ENCODE results near the gene KCNC2.

KCNC2 gene

DNA sequence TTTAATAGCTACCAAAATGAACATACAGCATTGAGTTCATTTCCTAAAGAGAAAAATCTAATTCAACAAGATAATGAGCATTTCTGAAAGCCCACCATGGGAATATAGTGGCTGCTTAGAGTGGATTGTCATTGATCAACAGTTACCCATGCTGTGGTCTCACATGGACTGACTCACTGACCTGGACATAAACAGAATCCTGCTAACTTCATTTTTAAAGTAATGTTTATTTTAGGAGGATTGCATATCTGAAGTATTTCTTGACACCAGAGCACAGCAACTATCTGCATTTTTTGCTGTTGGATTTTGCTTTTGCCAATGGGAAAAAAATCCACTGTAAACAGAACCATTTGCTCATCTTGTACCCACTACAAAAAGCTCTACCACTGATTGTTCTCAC, 71.7 kb downstream of the KCNC2 start:
- H3K4me3 ChIP-seq (ENCODE audit: control insufficient read depth in 1 of 7, extremely low read depth in 1 of 7, insufficient read depth in 4 of 7, low read depth in 2 of 7, low read length in 6 of 7), result no peak overlapping the region
- H3K9me3 ChIP-seq (ENCODE audit: control extremely low read depth in 1 of 5, control insufficient read depth in 4 of 5, insufficient read depth in 2 of 5, low read depth in 1 of 5, low read length in 4 of 5), result no peaks in the 10 kb centered on the region
- no peak overlapping the region for H3K27ac ChIP-seq (ENCODE audit: insufficient read depth in 1 of 2, low read depth in 1 of 2, low read length in 2 of 2, poor library complexity in 1 of 2, severe bottlenecking in 2 of 2)
- H3K27me3 ChIP-seq (replicated peaks in 2 of 5; ENCODE audit: control insufficient read depth in 4 of 5, insufficient read depth in 5 of 5, low read length in 4 of 5), result no peaks in the 10 kb centered on the region
- no peaks in the 10 kb centered on the region for H3K4me1 ChIP-seq (ENCODE audit: control extremely low read depth in 1 of 4, control insufficient read depth in 4 of 4, insufficient read depth in 4 of 4, low read length in 3 of 4)
- ChIA-PET POLR2A (no interaction called here), CTCF (no interaction called here)
- DNase-seq, result no peak
- H3K36me3 ChIP-seq (ENCODE audit: control insufficient read depth in 4 of 4, insufficient read depth in 4 of 4, low read length in 3 of 4), result no peaks in the 10 kb centered on the region

GRCh38 chr12:75135026-75135425, 74.6 kb downstream of the KCNC2 start:
- no peaks in the 10 kb centered on the region for H3K9me3 ChIP-seq (ENCODE audit: control extremely low read depth in 1 of 5, control insufficient read depth in 4 of 5, insufficient read depth in 2 of 5, low read depth in 1 of 5, low read length in 4 of 5)
- H3K4me1 ChIP-seq (ENCODE audit: control extremely low read depth in 1 of 4, control insufficient read depth in 4 of 4, insufficient read depth in 4 of 4, low read length in 3 of 4), result no peaks in the 10 kb centered on the region
- H3K36me3 ChIP-seq (ENCODE audit: control insufficient read depth in 4 of 4, insufficient read depth in 4 of 4, low read length in 3 of 4), result no peaks in the 10 kb centered on the region
- ChIA-PET POLR2A (no interaction called here), CTCF (no interaction called here)
- H3K4me3 ChIP-seq (ENCODE audit: control insufficient read depth in 1 of 7, extremely low read depth in 1 of 7, insufficient read depth in 4 of 7, low read depth in 2 of 7, low read length in 6 of 7), result no peak overlapping the region
- DNase-seq, result no peak
- H3K27ac ChIP-seq (ENCODE audit: insufficient read depth in 1 of 2, low read depth in 1 of 2, low read length in 2 of 2, poor library complexity in 1 of 2, severe bottlenecking in 2 of 2), result no peak overlapping the region
- no CpG with 5 or more reads among the region's 1 CpG for WGBS (ENCODE audit: insufficient coverage)
- H3K27me3 ChIP-seq (replicated peaks in 2 of 5; ENCODE audit: control insufficient read depth in 4 of 5, insufficient read depth in 5 of 5, low read length in 4 of 5), result no peaks in the 10 kb centered on the region

DNA sequence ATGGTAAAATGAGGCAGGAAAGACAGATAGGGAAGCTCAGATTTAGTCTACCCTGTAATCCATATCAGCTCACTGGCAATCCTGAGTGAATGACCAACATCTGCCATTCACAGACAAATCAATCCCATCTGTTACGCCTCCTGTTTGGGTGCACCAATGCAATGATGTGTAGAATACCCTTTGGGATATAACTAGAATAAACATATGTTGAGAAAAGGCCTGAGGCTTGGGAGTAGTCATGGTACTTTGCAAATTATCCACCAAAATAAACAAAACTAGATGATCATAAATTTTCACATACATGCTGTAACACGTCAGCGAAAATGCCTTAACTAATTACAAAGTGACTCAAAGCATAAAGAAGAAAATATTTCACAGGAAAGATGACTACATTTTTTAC, 78.8 kb downstream of the KCNC2 start:
- peaks cover 0 to 4% (median 0%) of the 10 kb centered on the region in 5 experiments for H3K27me3 ChIP-seq (replicated peaks in 2 of 5; ENCODE audit: control insufficient read depth in 4 of 5, insufficient read depth in 5 of 5, low read length in 4 of 5)
- H3K36me3 ChIP-seq (ENCODE audit: control insufficient read depth in 4 of 4, insufficient read depth in 4 of 4, low read length in 3 of 4), result no peaks in the 10 kb centered on the region
- ChIA-PET CTCF (no interaction called here), POLR2A (no interaction called here)
- no peaks in the 10 kb centered on the region for H3K4me1 ChIP-seq (ENCODE audit: control extremely low read depth in 1 of 4, control insufficient read depth in 4 of 4, insufficient read depth in 4 of 4, low read length in 3 of 4)
- H3K4me3 ChIP-seq (ENCODE audit: control insufficient read depth in 1 of 7, extremely low read depth in 1 of 7, insufficient read depth in 4 of 7, low read depth in 2 of 7, low read length in 6 of 7), result no peak overlapping the region
- H3K9me3 ChIP-seq (ENCODE audit: control extremely low read depth in 1 of 5, control insufficient read depth in 4 of 5, insufficient read depth in 2 of 5, low read depth in 1 of 5, low read length in 4 of 5), result no peaks in the 10 kb centered on the region
- no peak for DNase-seq
- WGBS (ENCODE audit: insufficient coverage), result 60% methylated on average over 1 of the region's 3 CpGs
- H3K27ac ChIP-seq (ENCODE audit: insufficient read depth in 1 of 2, low read depth in 1 of 2, low read length in 2 of 2, poor library complexity in 1 of 2, severe bottlenecking in 2 of 2), result no peak overlapping the region

DNA sequence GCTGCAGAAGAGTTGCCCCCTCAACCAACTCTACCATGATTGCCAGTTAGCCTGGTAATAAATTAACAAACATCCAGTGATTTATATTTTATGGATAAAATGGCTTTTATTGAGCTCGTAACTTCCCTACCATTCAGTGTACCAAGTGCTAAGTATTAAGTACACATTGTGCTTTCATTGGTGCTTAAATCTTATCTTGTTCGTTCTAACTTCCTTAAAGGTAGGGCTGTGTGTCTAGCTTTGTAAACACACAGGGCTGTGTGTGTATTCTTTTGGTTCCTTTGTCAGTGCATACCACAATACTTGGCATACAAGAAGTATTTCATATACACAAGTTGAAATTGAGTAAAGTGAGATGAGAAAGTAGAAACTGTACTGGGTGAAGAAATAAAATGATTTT, 80.4 kb downstream of the KCNC2 start:
- WGBS (ENCODE audit: insufficient coverage), result no CpG with 5 or more reads among the region's 2 CpGs
- ChIA-PET POLR2A (no interaction called here), CTCF (no interaction called here)
- no peak for DNase-seq
- H3K27ac ChIP-seq (ENCODE audit: insufficient read depth in 1 of 2, low read depth in 1 of 2, low read length in 2 of 2, poor library complexity in 1 of 2, severe bottlenecking in 2 of 2), result no peak overlapping the region
- no peaks in the 10 kb centered on the region for H3K4me1 ChIP-seq (ENCODE audit: control extremely low read depth in 1 of 4, control insufficient read depth in 4 of 4, insufficient read depth in 4 of 4, low read length in 3 of 4)
- H3K9me3 ChIP-seq (ENCODE audit: control extremely low read depth in 1 of 5, control insufficient read depth in 4 of 5, insufficient read depth in 2 of 5, low read depth in 1 of 5, low read length in 4 of 5), result no peaks in the 10 kb centered on the region
- no peaks in the 10 kb centered on the region for H3K36me3 ChIP-seq (ENCODE audit: control insufficient read depth in 4 of 4, insufficient read depth in 4 of 4, low read length in 3 of 4)
- no peak overlapping the region for H3K4me3 ChIP-seq (ENCODE audit: control insufficient read depth in 1 of 7, extremely low read depth in 1 of 7, insufficient read depth in 4 of 7, low read depth in 2 of 7, low read length in 6 of 7)
- peaks cover 0 to 4% (median 0%) of the 10 kb centered on the region in 5 experiments for H3K27me3 ChIP-seq (replicated peaks in 2 of 5; ENCODE audit: control insufficient read depth in 4 of 5, insufficient read depth in 5 of 5, low read length in 4 of 5)

DNA sequence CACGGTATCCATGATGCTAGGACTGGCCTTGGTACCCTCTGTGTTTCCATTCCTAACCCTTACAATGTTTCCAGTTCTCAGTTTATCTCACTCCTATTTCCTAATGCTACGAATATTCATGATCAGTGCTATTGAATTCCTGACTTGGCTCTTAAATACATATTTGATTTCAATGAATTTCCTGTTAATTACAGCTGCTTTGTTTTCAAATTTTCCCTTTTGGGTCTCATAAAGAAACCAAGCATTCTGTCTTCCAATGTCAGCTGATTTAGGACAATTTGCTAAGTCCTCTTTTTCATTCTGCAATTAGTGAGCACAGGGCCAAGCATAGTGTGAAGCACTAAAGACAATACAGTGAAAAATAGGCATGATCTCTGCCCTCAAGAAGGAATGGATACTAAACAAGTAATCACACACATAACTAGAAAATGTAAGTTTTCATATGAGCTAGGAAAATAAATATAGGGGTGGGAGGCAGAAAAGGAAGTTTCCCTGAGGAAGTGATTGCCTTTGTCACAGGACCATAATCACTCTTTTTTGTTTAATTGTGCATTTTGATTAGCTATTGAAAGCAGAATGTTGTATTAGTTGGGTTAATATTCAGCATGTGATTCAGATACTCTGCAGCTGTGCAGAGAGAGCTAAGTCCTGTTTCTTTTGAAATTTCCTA, 88.5 kb downstream of the KCNC2 start:
- no peak overlapping the region for H3K4me3 ChIP-seq (ENCODE audit: control insufficient read depth in 1 of 7, extremely low read depth in 1 of 7, insufficient read depth in 4 of 7, low read depth in 2 of 7, low read length in 6 of 7)
- no peak for DNase-seq
- H3K4me1 ChIP-seq (ENCODE audit: control extremely low read depth in 1 of 4, control insufficient read depth in 4 of 4, insufficient read depth in 4 of 4, low read length in 3 of 4), result no peaks in the 10 kb centered on the region
- H3K27me3 ChIP-seq (replicated peaks in 2 of 5; ENCODE audit: control insufficient read depth in 4 of 5, insufficient read depth in 5 of 5, low read length in 4 of 5), result peaks cover 0 to 5% (median 0%) of the 10 kb centered on the region in 5 experiments
- CTCF ChIA-PET, result no interaction called here
- no peaks in the 10 kb centered on the region for H3K36me3 ChIP-seq (ENCODE audit: control insufficient read depth in 4 of 4, insufficient read depth in 4 of 4, low read length in 3 of 4)
- H3K9me3 ChIP-seq (ENCODE audit: control extremely low read depth in 1 of 5, control insufficient read depth in 4 of 5, insufficient read depth in 2 of 5, low read depth in 1 of 5, low read length in 4 of 5), result no peaks in the 10 kb centered on the region
- POLR2A ChIA-PET, result no interaction called here
- 90% methylated on average over 1 of the region's 2 CpGs for WGBS (ENCODE audit: insufficient coverage)
- H3K27ac ChIP-seq (ENCODE audit: insufficient read depth in 1 of 2, low read depth in 1 of 2, low read length in 2 of 2, poor library complexity in 1 of 2, severe bottlenecking in 2 of 2), result no peak overlapping the region

DNA sequence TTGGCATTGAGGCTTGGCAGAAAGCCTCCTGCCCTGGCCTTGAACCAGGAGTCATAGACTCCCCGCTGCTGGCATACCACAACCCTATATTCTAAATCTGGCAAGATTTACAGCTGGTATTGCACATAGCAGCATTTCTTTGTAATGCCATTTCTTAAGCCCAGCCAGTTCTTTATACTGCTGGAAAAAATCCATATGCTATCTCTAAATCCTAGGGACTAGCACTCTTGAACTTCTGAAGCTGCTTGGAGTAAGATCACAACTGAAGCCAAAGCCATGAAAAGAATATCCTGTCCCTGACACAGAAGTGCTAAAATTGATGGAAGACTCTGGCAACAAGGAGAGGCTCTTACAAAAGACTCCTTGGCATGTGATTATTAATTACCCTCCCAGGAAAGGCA, 89.3 kb downstream of the KCNC2 start:
- DNase-seq, result no peak
- H3K27ac ChIP-seq (ENCODE audit: insufficient read depth in 1 of 2, low read depth in 1 of 2, low read length in 2 of 2, poor library complexity in 1 of 2, severe bottlenecking in 2 of 2), result no peak overlapping the region
- no CpG with 5 or more reads among the region's 1 CpG for WGBS (ENCODE audit: insufficient coverage)
- no peaks in the 10 kb centered on the region for H3K9me3 ChIP-seq (ENCODE audit: control extremely low read depth in 1 of 5, control insufficient read depth in 4 of 5, insufficient read depth in 2 of 5, low read depth in 1 of 5, low read length in 4 of 5)
- CTCF ChIA-PET, result no interaction called here
- H3K4me3 ChIP-seq (ENCODE audit: control insufficient read depth in 1 of 7, extremely low read depth in 1 of 7, insufficient read depth in 4 of 7, low read depth in 2 of 7, low read length in 6 of 7), result no peak overlapping the region
- POLR2A ChIA-PET, result no interaction called here
- H3K4me1 ChIP-seq (ENCODE audit: control extremely low read depth in 1 of 4, control insufficient read depth in 4 of 4, insufficient read depth in 4 of 4, low read length in 3 of 4), result no peaks in the 10 kb centered on the region
- H3K36me3 ChIP-seq (ENCODE audit: control insufficient read depth in 4 of 4, insufficient read depth in 4 of 4, low read length in 3 of 4), result no peaks in the 10 kb centered on the region
- peaks cover 0 to 5% (median 0%) of the 10 kb centered on the region in 5 experiments for H3K27me3 ChIP-seq (replicated peaks in 2 of 5; ENCODE audit: control insufficient read depth in 4 of 5, insufficient read depth in 5 of 5, low read length in 4 of 5)

GRCh38 chr12:75116646-75117198, 92.9 kb downstream of the KCNC2 start:
- Histone ChIP-seq H3K27me3 (replicated peaks in 2 of 5; ENCODE audit: control insufficient read depth in 4 of 5, insufficient read depth in 5 of 5, low read length in 4 of 5) (peaks cover 0 to 5% (median 0%) of the 10 kb centered on the region in 5 experiments), H3K9me3 (ENCODE audit: control extremely low read depth in 1 of 5, control insufficient read depth in 4 of 5, insufficient read depth in 2 of 5, low read depth in 1 of 5, low read length in 4 of 5) (no peaks in the 10 kb centered on the region), H3K4me3 (ENCODE audit: control insufficient read depth in 1 of 7, extremely low read depth in 1 of 7, insufficient read depth in 4 of 7, low read depth in 2 of 7, low read length in 6 of 7) (no peak overlapping the region), H3K27ac (ENCODE audit: insufficient read depth in 1 of 2, low read depth in 1 of 2, low read length in 2 of 2, poor library complexity in 1 of 2, severe bottlenecking in 2 of 2) (no peak overlapping the region), H3K4me1 (ENCODE audit: control extremely low read depth in 1 of 4, control insufficient read depth in 4 of 4, insufficient read depth in 4 of 4, low read length in 3 of 4) (no peaks in the 10 kb centered on the region), H3K36me3 (ENCODE audit: control insufficient read depth in 4 of 4, insufficient read depth in 4 of 4, low read length in 3 of 4) (no peaks in the 10 kb centered on the region)
- POLR2A ChIA-PET, result no interaction called here
- DNase-seq, result no peak
- CTCF ChIA-PET, result no interaction called here
- 96% methylated on average over 5 of the region's 5 CpGs for WGBS (ENCODE audit: insufficient coverage)

Measured in common myeloid progenitor, CD34-positive (primary cell).